ENCODE results near the gene KRT27.

KRT27 gene

DNA sequence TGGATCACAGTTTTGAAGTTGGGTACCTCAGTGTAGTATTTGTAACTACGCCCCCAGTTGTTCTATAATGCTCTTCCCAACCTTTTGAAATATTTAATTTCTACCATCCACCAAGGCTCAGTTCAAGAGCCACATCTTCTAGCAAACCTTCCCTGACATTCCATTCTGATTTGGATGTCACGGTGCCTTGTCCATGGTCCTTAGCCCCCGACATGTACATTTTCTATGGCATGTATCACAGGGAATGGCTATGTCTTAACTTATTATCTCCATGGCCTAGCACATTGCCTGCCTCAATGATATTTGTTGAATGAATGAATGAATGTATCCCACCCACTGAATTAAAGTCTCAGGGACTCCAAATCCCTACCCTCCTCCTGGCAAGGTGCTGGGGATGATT lies 23.8 kb upstream of the KRT27 start:
- no peak for FAIRE-seq

DNA sequence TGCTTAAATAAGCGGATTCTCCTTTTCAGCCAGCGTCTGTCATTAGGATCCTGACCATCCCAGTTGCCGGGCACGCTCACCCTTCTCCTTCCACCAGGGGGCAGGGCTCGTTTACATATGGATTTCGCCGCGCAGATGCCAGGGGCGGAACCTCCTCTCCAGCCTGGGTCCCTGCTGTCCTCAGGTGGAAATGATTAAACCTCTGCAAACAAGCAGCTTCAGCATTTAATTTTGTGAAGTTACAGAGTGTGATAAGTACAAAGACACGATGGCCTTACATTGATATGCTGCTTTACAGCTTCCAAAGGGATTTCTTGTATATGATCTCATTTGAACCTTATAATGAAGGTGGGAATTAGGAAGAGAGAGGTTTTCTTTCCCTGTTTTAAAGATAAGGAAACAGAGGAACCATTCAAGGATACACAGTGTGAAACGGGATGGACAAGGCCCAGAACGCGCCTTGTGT lies 21.3 kb upstream of the KRT27 start:
- no peak for FAIRE-seq

GRCh38 chr17:40801157-40801556 lies 18.8 kb upstream of the KRT27 start:
- no peak for FAIRE-seq

DNA sequence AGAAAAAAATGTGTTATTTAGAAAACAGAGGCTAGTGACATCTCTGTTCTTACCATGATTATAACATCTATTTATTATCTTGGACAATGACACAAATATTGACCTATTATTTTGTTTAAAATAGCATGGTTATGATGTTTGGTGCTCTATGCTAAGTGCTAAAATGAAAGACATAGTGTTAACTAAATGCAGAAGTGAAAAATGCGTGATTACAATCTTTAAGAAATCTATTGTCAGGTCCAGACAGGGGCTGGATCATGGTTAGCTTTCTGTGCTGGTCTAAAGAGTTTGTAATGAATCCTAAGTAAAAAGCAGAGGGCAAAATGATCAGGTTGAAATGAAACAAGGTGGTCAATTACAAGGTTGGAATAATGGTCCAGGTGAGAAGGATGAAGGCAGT lies 18.0 kb upstream of the KRT27 start:
- FAIRE-seq, result no peak

- FAIRE-seq, result no peak
Observed at GRCh38 chr17:40799859-40800258, 17.5 kb upstream of the KRT27 start, which contains the start of gene KRT28. Gene KRT28, minus strand, starts transcription at chr17:40799959. Its CDS starts 66 bp downstream, at chr17:40799893.

- FAIRE-seq, result no peak
Observed at GRCh38 chr17:40796846-40797245, 14.5 kb upstream of the KRT27 start.

GRCh38 chr17:40795019-40795667 lies 12.8 kb upstream of the KRT27 start:
- FAIRE-seq, result no peak

DNA sequence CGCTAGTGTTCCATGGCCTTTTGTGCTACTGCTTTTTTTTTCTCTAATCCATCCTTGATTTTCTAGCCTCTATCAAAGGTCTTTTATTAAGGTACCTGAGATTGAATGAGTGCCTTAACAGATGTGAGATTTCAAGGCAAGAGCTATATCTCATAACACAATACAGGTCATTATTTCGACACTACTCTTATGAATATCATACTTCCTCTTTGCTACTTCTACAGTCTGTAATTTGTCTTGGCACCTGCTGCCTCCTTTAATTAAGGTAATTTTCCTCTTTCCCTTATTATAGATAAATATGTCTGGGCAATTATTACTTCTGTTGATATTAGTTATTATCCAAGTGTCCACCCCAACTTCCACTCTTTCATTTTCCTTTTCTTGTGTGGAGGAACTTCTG lies 12.1 kb upstream of the KRT27 start:
- no peak for FAIRE-seq

GRCh38 chr17:40793832-40794231 lies 11.5 kb upstream of the KRT27 start:
- no peak for FAIRE-seq

DNA sequence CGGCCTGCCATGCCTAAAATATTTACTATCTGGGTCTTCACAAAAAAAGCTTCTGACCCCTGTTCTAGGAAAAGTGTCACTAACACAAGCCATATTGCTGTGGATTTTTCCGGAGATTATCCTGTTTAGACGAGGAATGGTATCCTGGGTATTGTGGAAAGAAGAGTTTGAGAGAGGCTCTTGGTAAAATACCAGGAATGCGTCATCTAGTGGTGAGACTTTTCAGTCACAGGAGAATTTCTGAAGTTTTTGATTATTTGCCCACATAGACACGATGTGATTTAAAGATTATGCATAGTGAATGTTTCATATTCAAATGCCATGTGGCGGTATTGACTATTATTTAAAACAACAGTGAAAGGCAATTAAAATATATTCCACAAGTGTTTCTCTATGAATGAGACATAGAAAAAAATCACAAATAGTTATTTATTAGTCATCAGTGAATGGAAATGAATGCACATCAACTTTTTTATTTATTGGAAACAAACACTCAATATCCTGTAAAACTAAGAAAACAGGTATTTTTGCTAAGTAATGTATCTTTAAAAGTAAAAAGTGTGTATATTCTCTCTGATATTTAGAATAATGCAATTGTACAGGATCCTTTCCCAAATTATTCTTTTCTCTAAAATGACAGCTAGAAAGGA lies 9.6 kb upstream of the KRT27 start:
- FAIRE-seq, result peak; percentile 76

DNA sequence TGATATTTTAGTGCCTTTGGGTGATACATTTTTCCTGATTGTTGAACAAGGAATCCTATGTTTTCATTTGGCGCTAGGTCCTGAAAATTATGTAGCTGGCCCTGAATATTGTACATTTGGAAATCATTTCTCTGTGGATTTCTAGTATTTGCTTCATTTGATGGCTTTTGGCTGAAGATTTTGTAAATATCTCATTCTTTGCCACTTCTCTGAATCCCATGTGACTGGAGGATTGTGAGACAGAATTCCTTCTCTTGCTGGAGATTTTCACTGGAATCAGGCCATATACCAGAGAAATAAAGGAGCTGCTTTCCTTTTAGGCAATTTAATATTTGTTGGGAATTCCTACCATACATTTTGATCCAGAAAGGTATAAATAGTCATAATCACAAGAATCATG lies 8.8 kb upstream of the KRT27 start:
- no peak for FAIRE-seq

DNA sequence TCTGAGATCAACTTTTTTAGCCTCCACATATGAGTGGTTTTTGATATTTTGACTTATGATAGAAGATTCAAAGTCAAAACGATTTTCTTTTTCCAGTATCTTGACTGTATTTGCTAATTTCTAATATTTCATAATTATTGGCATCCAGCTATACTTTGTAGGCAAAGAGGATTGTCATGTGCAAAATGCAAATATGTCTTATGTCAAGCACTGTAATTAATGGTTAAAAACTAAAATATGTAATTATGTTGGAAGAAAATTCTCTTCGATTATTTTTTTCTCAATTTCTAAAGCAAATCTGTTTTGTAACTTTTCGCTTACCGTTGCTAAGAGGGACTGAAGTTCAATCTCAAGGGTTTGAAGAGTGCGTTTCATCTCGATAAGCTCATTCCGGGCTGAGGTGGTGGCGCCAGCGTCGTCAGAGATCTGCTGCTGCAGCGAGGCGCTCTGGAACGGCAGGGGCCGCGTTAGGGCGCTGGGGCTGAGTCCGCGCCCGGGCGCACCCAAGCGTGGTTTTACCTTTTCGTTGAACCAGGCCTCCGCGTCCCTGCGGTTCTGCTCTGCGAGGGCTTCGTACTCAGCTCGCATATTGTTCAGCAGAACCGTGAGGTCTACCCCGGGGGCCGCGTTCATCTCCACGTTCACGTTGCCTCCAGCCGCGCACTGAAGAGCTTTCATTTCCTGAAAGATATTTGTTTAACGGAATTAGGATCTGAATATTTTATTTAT lies 3.0 kb downstream of the KRT27 start:
- FAIRE-seq, result peak; percentile 41

- no peak for FAIRE-seq
Observed at GRCh38 chr17:40778461-40778860, 3.9 kb downstream of the KRT27 start.

- FAIRE-seq, result no peak
Observed at GRCh38 chr17:40777971-40778370, 4.4 kb downstream of the KRT27 start.

DNA sequence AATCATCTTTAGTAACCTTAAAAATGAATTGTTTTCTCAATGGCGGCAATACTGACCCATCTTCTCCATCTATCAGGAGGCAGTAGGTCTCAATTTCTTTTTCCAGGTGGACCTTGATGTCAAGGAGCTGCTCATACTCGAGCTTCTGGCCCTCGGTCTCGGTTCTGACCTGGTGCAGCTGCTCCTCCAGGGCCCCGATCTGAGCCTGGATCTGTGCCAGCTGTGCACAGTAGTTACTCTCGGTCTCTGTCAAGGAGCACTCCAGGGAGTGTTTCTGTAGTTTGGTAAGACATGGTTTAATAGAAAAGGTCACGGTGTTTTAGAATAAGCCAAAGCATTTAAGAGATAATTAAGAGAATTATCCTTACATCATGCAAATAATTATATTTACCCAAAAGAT lies 4.9 kb downstream of the KRT27 start:
- FAIRE-seq, result no peak

GRCh38 chr17:40775945-40776344 lies 6.4 kb downstream of the KRT27 start:
- no peak for FAIRE-seq

DNA sequence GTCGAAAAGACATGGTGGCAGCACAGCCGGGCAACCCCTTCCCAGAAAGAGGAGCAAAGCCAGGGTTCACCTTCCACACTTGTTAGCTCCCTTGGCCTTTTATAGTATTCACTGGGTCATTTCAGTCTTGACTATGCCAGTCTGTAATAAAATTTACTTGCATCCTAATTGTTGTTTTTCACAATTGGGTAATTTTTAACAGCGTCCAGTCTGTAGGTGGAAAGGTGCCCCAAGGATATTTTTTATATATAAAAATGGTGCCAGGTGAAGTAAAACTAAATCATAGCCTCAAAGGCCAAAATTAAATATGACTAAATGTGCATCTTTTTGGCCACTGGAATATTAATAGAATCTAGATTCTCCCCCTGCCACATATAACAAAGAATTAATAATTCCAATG lies 10.2 kb downstream of the KRT27 start, which contains the start of gene KRT26:
Gene KRT26, minus strand, starts transcription at position 101 of the 400 bp plus-strand sequence. Its CDS starts 88 bp downstream, at position 13.
- FAIRE-seq, result no peak

DNA sequence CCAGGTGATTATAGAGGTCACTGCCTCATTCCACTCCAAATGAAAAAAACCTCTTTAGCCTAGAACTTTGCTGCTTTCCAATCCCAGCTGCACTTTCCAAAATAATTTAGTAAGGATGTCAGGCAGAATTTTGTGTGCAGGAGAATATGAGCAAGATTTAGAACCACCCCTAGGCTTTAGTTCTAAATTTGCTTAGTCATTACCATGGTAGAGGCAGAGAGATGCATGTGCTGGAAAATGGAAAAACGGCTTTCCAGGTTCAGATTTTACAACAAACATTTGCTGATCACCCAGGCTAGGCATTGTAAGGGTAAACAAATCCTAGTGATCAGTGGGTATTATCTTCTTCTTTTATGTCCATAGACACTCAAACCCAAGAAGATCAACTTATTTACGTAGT lies 16.7 kb downstream of the KRT27 start:
- no peak for FAIRE-seq

GRCh38 chr17:40763752-40764151 lies 18.6 kb downstream of the KRT27 start:
- no peak for FAIRE-seq

GRCh38 chr17:40760105-40761016 lies 22.0 kb downstream of the KRT27 start:
- FAIRE-seq, result no peak

DNA sequence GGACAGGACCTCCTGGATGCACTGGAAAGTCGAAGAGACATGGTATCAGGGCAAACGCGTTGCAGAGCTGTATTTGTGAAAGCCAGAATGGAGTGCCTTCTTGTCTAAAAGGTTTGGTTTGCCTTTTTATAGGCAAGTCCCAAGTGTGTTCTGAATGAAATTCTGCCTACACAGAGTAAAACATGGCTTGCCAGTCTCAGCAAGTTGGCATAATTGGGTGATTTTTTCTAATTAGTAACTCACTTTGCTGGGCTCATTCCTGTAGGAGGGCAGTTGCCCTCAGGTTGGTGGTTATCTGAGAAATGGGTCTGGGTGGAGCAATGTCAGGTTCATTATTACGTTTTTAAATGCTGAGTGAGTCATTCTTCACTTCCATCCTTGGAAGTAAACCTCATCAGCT lies 27.1 kb downstream of the KRT27 start, which contains the start of gene KRT25:
Gene KRT25, minus strand, starts transcription at position 101 of the 400 bp plus-strand sequence. Its CDS starts 60 bp downstream, at position 41.
- FAIRE-seq, result no peak

DNA sequence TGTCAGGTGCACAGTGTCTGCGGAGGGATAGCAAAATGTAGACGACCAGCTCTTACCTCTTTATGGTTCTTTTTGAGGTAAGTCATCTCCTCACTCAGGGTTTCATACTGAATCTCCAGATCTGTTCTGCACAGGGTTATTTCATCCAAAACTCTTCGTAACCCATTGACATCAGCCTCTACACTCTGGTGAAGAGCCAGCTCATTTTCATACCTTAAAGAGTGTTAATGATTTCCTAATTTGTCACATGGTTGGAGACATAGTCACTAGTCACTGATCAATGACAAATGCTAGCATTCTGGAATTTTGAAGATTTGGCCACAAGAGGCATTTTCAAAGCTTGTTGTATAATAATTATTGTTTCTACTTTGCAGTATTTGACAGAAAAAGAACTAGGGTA lies 28.5 kb downstream of the KRT27 start:
- no peak for FAIRE-seq

- FAIRE-seq, result no peak
Observed at GRCh38 chr17:40751065-40751464, 31.3 kb downstream of the KRT27 start.
